GM18870 (cell line): ENCODE results near the gene NXNL1.
"Not testable (repeated sequence)": the region's sequence is repeated elsewhere in the genome, so short reads cannot be mapped to it uniquely, and the experiment has no call there.

Experiments
- ATAC-seq: cut with Tn5 transposase; IDR thresholded peaks from one replicate; pipeline ENCODE4 v1.9.1; 2021; ENCODE audit warnings: moderate library complexity; ENCODE audit not compliant: unreplicated experiment

NXNL1 gene, protein sequence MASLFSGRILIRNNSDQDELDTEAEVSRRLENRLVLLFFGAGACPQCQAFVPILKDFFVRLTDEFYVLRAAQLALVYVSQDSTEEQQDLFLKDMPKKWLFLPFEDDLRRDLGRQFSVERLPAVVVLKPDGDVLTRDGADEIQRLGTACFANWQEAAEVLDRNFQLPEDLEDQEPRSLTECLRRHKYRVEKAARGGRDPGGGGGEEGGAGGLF

DNA sequence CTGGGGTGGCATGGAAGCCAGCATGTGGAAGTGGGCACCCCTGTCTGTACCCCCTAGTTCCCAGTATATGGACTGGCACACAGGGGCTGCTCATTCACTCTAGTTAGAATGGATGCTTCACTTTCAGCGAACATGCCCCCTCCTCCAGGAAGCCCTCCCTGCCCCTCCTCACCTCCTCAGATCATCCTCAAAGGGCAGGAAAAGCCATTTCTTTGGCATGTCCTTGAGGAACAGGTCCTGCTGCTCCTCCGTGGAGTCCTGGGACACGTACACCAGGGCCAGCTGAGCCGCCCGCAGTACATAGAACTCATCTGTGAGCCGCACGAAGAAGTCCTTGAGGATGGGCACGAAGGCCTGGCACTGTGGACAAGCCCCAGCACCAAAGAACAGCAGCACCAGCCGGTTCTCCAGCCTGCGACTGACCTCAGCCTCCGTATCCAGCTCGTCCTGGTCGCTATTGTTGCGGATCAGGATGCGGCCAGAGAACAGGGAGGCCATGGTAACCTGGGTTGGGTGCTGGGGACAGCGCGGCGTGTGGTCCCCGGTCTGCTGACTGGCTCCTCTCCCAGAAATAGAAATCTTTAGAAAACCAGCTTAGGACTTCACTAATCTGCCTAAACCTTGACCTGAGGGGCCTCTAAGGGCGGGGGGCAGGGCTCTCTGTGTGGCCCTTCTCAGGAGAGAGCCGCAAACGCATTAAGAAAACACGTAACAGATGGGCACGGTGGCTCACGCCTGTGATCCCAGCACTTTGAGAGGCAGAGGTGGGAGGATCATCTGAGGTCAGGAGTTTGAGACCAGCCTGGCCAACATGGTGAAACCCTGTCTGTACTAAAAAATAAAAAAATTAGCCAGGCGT, at the start of gene NXNL1:
Gene NXNL1 (minus strand): TSS at position 555 of the 859 bp plus-strand sequence. CDS start 57 bp downstream, at position 498.
- ATAC-seq, result no peak

DNA sequence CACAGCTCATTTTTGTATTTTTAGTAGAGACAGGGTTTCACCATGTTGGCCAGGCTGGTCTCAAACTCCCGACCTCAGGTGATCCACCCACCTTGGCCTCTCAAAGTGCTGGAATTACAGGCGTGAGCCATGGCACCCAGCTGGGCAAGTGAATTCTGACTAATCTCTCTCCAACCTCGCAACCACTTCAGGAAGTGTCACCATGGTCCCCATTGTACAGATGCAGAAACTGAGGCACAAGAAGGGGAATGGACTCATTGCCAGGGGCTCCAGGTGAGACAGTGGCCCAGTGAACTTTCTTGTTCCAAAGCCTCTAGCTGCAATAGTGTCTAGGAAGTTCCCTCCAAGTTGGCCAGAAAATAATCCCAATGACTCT, 47.8 kb upstream of the NXNL1 start:
- not testable (repeated sequence) for ATAC-seq

GRCh38 chr19:17506745-17507144, 46.0 kb upstream of the NXNL1 start:
- ATAC-seq, result no peak

GRCh38 chr19:17505223-17505622, 44.5 kb upstream of the NXNL1 start:
- no peak for ATAC-seq

DNA sequence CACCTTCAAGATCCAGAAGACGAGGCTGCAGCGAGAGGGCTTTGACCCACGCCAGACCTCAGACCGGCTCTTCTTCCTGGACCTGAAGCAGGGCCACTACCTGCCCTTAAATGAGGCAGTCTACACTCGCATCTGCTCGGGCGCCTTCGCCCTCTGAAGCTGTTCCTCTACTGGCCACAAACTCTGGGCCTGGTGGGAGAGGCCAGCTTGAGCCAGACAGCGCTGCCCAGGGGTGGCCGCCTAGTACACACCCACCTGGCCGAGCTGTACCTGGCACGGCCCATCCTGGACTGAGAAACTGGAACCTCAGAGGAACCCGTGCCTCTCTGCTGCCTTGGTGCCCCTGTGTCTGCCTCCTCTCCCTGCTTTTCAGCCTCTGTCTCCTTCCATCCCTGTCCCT, 43.7 kb upstream of the NXNL1 start:
- ATAC-seq, result no peak

DNA sequence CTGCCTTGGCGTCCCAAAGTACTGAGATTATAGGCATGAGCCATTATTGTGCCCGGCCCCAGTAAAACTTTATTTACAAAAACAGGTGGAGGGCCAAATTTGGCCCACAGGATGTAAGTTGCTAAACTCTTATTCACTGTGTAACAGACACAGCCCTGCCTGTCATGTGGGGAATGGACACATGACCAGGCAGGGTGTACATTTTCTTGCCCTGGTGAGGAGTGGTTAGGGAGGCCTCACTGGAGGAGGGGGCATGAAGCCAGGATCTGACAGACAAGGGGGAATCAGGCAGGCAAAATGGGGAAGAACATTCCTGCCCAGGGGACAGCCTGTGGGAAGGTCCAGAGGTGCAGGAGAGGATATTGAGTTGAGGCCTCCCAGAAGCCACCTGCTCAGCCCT, 43.3 kb upstream of the NXNL1 start:
- no peak for ATAC-seq

GRCh38 chr19:17503240-17503639, 42.5 kb upstream of the NXNL1 start:
- no peak for ATAC-seq

GRCh38 chr19:17500447-17501198, 39.9 kb upstream of the NXNL1 start:
- ATAC-seq, result no peak

GRCh38 chr19:17499648-17500446, 39.1 kb upstream of the NXNL1 start:
- no peak for ATAC-seq

DNA sequence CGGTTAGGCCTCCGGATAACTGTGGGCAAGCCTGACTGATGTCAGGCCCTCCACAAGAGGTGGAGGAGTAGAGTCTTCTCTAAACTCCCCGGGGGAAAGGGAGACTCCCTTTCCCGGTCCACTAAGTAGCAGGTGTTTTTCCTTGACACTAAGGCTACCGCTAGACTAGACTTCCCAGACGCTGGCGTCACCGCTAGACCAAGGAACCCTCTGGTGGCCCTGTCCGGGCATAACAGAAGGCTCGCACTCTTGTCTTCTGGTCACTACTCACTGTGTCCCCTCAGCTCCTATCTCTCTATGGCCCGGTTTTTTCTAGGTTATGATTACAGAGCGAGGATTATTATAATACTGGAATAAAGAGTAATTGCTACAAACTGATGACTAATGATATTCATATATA, 38.3 kb upstream of the NXNL1 start:
- ATAC-seq, result not testable (repeated sequence)

- no peak for ATAC-seq
Observed at GRCh38 chr19:17497149-17497798, 36.5 kb upstream of the NXNL1 start.

DNA sequence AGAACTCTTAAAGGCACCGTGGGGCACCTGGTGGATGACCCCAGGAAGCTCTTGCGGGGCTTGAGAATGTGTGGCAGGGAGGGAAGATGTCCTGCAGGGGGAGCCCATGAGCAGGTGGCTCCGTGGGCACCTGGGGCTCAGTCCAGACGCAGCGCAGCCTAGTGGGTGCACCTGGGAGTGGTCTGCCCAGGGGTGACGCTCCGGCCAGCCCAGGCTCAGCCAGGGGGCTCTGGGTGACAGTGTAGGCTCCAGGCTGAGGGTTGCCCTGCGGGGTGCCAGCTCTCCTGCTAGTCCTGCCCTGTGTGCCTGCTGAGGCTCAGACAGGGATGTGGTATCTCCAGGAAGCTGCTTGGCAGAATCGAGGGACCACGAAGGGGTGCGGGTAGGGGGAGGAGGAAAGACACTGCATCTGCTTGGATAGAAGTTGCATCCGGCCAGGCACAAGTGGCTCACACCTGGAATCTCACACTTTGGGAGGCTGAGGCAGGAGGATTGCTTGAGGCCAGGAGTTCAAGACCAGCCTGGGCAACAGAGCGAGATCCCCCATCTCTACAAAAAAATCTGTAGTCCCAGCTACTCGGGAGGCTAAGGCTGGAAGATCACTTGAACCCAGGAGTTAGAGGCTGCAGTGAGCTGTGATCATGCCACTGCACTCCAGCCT, 35.7 kb upstream of the NXNL1 start:
- ATAC-seq, result no peak

GRCh38 chr19:17495639-17496296, 35.0 kb upstream of the NXNL1 start:
- no peak for ATAC-seq

GRCh38 chr19:17491287-17491686, 30.6 kb upstream of the NXNL1 start:
- ATAC-seq, result no peak

DNA sequence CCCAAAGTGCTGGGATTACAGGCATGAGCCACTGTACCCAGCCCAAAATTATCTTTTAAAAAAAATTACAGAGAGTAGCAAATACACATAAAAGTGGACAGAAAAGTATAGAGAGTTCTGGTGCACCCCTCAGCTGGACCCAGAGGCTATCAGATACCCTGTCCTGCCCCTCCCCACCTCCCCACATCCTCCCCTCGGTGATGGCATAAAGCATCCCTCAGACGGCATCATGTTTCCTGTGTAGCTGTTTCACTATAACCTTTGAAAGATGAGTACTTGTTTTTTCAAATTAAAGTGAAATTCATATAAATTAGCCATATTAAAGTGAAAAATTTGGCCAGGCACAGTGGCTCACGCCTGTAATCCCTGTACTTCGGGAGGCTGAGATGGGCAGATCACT, 29.7 kb upstream of the NXNL1 start:
- ATAC-seq, result no peak

DNA sequence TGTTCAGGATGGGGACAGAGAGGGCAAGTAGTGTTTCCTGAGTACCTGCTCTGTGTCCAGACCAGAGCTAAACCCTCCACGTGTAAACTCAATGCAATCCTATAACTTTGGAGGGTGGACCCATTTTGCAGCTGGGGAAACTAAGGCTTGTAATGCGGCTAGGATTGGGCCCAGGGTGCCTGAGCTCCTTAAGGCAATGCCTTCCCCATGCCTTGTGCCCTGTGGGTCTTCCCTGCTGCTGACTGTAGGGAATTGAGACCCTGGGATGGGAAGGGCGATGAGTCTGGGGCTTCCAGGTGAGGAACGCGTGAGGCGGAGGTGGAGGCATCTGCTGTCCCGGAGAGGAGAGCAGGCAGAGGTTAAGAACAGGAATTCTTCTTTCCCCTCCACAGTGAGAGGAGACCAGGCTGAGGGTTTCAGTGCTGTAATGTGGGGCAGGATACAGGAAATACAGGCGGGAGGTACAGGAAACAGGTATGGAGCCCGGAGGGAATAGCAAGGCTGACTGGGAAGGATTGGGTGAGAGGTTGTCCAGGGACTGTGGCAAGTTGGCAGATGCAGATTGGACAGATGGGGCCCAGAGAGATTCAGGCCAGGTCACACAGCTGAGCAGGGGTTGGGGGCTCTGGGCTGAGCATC, 28.8 kb upstream of the NXNL1 start:
- no peak for ATAC-seq

GRCh38 chr19:17488593-17489391, 28.1 kb upstream of the NXNL1 start:
- no peak for ATAC-seq
